Large intestine (tissue), 3 donors: ENCODE data around the gene PRDM12. TPM values are rescaled to one million over a fixed set of nuclear protein-coding genes. Genes with fewer than 3 reads are reported as not detected.
"Not testable (repeated sequence)": the region's sequence is repeated elsewhere in the genome, so short reads cannot be mapped to it uniquely, and the experiment has no call there.

Experiments used
- DNase-seq, 2 donors: peaks; one replicate each; pipeline versions ENCODE4 v3.0.0 to v3.0.0-alpha.2; 2013
- H3K27ac ChIP-seq: one replicate; pipeline ENCODE4 v1.5.1; 2013; ENCODE audit warnings: low read length
- H3K27me3 ChIP-seq: 2 replicates; pipeline ENCODE4 v1.6.1; 2013; ENCODE audit warnings: low read length; ENCODE audit not compliant: control insufficient read depth, insufficient read depth
- H3K36me3 ChIP-seq: 2 replicates; pipeline ENCODE4 v1.6.1; 2013; ENCODE audit warnings: low read length; ENCODE audit not compliant: control insufficient read depth, insufficient read depth
- H3K4me1 ChIP-seq: one replicate; pipeline ENCODE4 v1.6.1; 2013; ENCODE audit warnings: low read length; ENCODE audit not compliant: control insufficient read depth, insufficient read depth
- H3K4me3 ChIP-seq: one replicate; pipeline ENCODE4 v1.5.1; 2013; ENCODE audit warnings: low read length
- H3K9me3 ChIP-seq: one replicate; pipeline ENCODE4 v1.6.1; 2013; ENCODE audit warnings: mild to moderate bottlenecking, low read depth, low read length, moderate library complexity; ENCODE audit not compliant: control insufficient read depth
- WGBS: methylation state at CpG from one replicate; pipeline ENCODE4 v1.1.5; 2013; ENCODE audit warnings: low lambda C conversion rate; ENCODE audit not compliant: insufficient coverage; 5-methylcytosine and 5-hydroxymethylcytosine counted together
- polyA plus RNA-seq: library from polyadenylated mRNA; unstranded; fragments of 120-200 nt; gene quantifications from one replicate; pipeline ENCODE4 v1.2.1, GENCODE V29; 2013

Gene PRDM12
- polyA plus RNA-seq, 1 donor: 0.04 TPM

- no CpG with 5 or more reads among the region's 7 CpGs for WGBS
- H3K9me3 ChIP-seq: no peaks in the 10 kb centered on the region
- H3K4me1 ChIP-seq: peaks cover 7% of the 10 kb centered on the region
- peaks cover 43% of the 10 kb centered on the region for H3K27me3 ChIP-seq
- no peaks in the 10 kb centered on the region for H3K36me3 ChIP-seq
- no peak overlapping the region for H3K27ac ChIP-seq
- no peak for DNase-seq
- H3K4me3 ChIP-seq: no peak overlapping the region
Observed at GRCh38 chr9:130677252-130677651, 12.9 kb downstream of the PRDM12 start.

DNA sequence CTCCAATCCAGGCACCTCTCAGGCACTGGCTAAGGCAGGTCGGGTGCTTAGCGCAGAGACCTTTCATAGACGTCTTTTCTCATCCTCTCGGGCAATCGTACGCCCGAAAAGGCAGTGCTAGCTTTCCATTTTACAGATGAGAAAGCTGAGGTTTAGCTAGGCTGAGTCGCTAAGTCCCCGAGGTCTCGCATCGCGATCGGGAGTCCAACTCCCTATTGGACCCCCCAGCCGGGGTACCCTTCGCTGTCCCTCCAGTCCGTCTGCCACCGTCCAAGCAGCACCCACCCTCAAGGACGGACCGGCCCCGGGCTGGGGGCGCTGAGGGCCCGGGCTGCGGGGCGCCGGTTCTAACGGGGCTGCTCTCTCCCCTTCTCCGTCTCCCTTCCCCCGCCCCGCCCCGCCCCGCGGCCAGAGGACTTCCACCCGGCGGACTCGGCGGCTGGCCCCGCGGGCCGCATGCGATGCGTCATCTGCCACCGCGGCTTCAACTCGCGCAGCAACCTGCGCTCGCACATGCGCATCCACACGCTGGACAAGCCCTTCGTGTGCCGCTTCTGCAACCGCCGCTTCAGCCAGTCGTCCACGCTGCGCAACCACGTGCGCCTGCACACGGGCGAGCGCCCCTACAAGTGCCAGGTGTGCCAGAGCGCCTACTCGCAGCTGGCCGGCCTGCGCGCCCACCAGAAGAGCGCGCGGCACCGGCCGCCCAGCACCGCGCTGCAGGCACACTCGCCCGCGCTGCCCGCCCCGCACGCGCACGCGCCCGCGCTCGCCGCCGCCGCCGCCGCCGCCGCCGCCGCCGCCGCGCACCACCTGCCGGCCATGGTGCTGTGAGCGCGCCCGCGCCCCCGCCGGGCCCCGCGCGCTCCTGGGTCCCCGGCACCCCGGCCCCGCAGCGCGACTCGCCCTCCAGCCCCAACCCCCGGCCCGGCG is 16.7 kb downstream of the PRDM12 start:
- H3K4me1 ChIP-seq: peaks cover 9% of the 10 kb centered on the region
- peak; percentile 91 to 96 for DNase-seq
- no peaks in the 10 kb centered on the region for H3K9me3 ChIP-seq
- H3K27ac ChIP-seq: no peak overlapping the region
- peaks cover 41% of the 10 kb centered on the region for H3K27me3 ChIP-seq
- H3K4me3 ChIP-seq: peak overlapping the region; percentile 28
- 0% methylated on average over 1 of the region's 116 CpGs for WGBS
- H3K36me3 ChIP-seq: no peaks in the 10 kb centered on the region

DNA sequence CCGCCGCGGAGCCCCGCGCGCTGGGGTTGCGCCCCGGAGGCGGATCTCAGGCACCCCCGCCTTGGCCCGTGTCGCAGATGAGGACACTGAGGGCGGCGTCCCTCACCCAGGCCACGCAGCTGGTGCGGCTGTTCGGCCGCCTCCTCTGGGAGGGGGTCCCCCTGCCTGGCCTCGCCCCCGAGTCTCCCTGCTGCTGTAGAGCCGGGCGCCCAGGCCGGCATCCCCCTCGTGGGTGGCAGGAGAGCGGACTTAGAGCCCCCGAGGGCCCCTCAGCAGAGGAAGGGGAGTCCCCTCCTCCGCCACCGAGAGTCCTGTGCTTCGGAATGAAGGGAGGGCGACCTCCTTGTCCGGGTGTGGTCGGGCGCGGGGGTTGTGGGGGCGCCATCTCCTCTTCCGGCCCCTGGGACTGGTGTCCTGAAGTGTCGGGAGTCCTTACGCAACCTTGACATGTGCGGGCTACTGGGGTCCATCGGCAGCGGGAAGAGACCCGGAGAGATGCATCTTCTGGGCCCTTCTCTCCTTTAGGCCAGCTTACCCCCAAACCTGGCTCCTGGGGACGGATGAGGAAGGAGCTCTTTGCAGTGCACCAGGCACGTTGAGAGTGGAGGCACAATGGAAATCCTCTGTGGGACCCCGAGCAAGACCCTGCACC is 17.5 kb downstream of the PRDM12 start:
- H3K9me3 ChIP-seq: no peaks in the 10 kb centered on the region
- H3K27ac ChIP-seq: no peak overlapping the region
- H3K27me3 ChIP-seq: peaks cover 41% of the 10 kb centered on the region
- DNase-seq: peak in 1 of 2 donors; percentile 62
- peaks cover 9% of the 10 kb centered on the region for H3K4me1 ChIP-seq
- peak overlapping the region; percentile 54 for H3K4me3 ChIP-seq
- H3K36me3 ChIP-seq: no peaks in the 10 kb centered on the region
- no CpG with 5 or more reads among the region's 45 CpGs for WGBS

- no peak overlapping the region for H3K27ac ChIP-seq
- H3K4me1 ChIP-seq: peaks cover 9% of the 10 kb centered on the region
- peaks cover 37% of the 10 kb centered on the region for H3K27me3 ChIP-seq
- no CpG with 5 or more reads among the region's 22 CpGs for WGBS
- peak overlapping the region; percentile 54 for H3K4me3 ChIP-seq
- DNase-seq: peak; percentile 62 to 63
- no peaks in the 10 kb centered on the region for H3K36me3 ChIP-seq
- H3K9me3 ChIP-seq: no peaks in the 10 kb centered on the region
Observed at GRCh38 chr9:130682421-130683121, 18.2 kb downstream of the PRDM12 start.

DNA sequence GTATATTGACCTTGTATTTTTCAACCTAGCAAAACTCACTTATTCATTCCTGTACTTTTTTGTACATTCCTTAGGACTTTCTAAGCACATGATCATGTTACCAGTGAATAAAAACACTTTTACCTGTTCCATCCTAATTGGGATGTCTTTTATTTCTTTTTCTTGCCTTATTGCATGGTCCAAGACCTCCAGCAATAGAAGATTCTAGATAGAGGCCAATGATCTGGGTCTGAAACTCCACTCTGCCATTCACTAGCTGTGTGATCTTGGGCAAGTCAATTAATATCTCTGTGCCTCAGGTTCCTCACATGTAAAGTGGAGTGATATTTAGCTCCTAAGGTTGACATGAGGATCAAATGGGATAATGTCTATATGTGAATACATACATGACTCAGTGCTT is 20.7 kb downstream of the PRDM12 start:
- Histone ChIP-seq H3K9me3 (no peaks in the 10 kb centered on the region), H3K4me3 (no peak overlapping the region), H3K27me3 (peaks cover 15% of the 10 kb centered on the region), H3K27ac (no peak overlapping the region), H3K4me1 (peaks cover 9% of the 10 kb centered on the region), H3K36me3 (no peaks in the 10 kb centered on the region)
- DNase-seq: no peak

DNA sequence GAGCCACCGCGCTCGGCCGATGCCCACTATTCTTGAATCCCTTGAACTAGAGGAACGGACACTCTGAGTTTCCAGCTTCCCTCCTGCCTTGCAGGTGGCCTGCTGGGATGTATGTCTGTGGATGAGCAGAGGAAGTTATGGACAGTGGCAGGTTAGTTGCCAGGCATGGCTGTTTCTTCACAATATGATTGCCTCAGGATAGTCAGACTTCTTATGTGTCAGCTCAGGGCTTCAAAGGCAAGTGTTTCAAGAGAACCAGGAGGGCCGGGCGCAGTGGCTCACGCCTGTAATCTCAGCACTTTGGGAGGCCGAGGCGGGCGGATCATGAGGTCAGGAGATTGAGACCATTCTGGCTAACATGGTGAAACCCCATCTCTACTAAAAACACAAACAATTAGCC is 21.6 kb downstream of the PRDM12 start:
- no CpG with 5 or more reads among the region's 11 CpGs for WGBS

GRCh38 chr9:130687615-130688014 is 23.2 kb downstream of the PRDM12 start:
- no CpG with 5 or more reads among the region's 2 CpGs for WGBS
- Histone ChIP-seq H3K27me3 (no peaks in the 10 kb centered on the region), H3K27ac (no peak overlapping the region), H3K9me3 (peaks cover 3% of the 10 kb centered on the region), H3K36me3 (no peaks in the 10 kb centered on the region), H3K4me1 (no peaks in the 10 kb centered on the region), H3K4me3 (no peak overlapping the region)
- DNase-seq: no peak

More for the DNA sequence above, 21.6 kb downstream of the PRDM12 start:
- not testable (repeated sequence) for H3K27ac ChIP-seq, H3K27me3 ChIP-seq, DNase-seq, H3K36me3 ChIP-seq, H3K9me3 ChIP-seq, H3K4me1 ChIP-seq, H3K4me3 ChIP-seq

DNA sequence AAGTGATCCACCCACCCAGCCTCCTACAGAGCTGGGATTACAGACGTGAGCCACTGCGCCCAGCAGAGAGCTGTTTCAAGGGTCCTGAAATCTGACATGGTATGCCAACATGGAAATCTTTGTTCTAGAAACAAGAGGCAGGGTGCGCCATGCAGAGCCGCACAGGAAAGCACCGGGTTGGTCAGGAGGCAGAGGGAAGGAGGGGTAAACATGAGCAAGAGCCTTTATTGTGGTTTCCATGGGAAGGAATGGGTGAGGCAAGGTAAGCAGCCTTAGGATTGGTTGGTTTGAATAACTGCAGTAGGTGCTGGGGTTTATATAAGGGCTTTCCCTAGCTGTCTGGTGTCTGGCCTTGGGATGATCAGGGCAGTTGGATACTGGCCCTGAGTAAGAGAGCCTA is 23.7 kb downstream of the PRDM12 start:
- Histone ChIP-seq H3K9me3 (peaks cover 3% of the 10 kb centered on the region), H3K27me3 (no peaks in the 10 kb centered on the region), H3K4me1 (no peaks in the 10 kb centered on the region), H3K27ac (no peak overlapping the region), H3K4me3 (no peak overlapping the region), H3K36me3 (no peaks in the 10 kb centered on the region)
- 83% methylated on average over 2 of the region's 5 CpGs for whole genome bisulfite sequencing
- no peak for DNase-seq

GRCh38 chr9:130689572-130689936 is 25.2 kb downstream of the PRDM12 start:
- H3K9me3 ChIP-seq: peaks cover 3% of the 10 kb centered on the region
- H3K4me3 ChIP-seq: no peak overlapping the region
- no peaks in the 10 kb centered on the region for H3K27me3 ChIP-seq
- no CpG with 5 or more reads among the region's 1 CpG for WGBS
- no peaks in the 10 kb centered on the region for H3K36me3 ChIP-seq
- peak overlapping the region; percentile 34 for H3K27ac ChIP-seq
- H3K4me1 ChIP-seq: no peaks in the 10 kb centered on the region
- DNase-seq: no peak

DNA sequence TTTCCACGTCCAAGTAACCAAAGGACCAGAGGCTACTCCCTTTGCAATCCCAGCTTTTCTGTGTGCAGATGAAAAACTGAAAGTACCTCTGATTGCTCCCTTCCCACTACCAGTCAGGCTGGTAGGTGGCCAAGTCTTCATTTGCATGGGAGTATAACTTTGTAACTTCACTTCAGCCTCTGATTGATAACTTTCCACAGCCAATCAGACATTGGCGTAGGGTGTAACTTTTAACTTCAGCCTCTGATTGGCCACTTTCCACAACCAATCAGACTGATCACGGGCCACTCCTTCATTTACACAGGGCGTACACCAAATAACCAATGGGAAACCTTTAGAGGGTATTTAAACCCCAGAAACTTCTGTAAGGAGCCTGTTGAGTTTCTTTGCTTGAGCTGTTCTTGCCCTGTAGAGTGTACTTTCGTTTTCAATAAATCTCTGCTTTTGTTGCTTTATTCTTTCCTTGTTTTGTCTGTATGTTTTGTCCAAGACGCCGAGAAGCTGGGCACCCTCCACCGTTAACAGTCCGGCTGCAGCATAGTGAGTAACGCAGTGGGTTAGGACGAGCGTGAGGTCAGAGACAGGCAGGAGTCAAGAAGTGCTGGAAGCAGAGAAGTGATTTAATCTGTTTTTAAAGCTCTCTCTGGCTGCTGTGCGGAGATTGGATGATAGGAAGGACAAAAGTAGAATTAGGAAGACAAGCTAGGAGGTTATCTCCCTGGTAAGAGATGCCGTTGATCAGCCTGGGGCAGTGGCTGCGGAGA is 25.7 kb downstream of the PRDM12 start:
- H3K4me3 ChIP-seq: no peak overlapping the region
- H3K27ac ChIP-seq: peak overlapping the region; percentile 34
- peaks cover 3% of the 10 kb centered on the region for H3K9me3 ChIP-seq
- H3K4me1 ChIP-seq: no peaks in the 10 kb centered on the region
- H3K27me3 ChIP-seq: no peaks in the 10 kb centered on the region
- DNase-seq: peak; percentile 73 to 81
- WGBS: 86% methylated on average over 2 of the region's 15 CpGs
- no peaks in the 10 kb centered on the region for H3K36me3 ChIP-seq
